ENCODE results near the gene SVOP.

- TF ChIP-seq CTCF (conservative IDR thresholded peaks at IDR 0.05; ENCODE audit: low read length) (no peak), EZH2phosphoT487 (IDR thresholded peaks at IDR 0.05; ENCODE audit: borderline replicate concordance) (no peak)
Measured at GRCh38 chr12:109052414-109053323, 31.8 kb upstream of the SVOP start, which contains the start of gene USP30.
